ENCODE results near the gene EHBP1L1. TPM values are rescaled to one million over a fixed set of nuclear protein-coding genes. Genes with fewer than 3 reads are reported as not detected.
"Not testable (repeated sequence)": the region's sequence is repeated elsewhere in the genome, so short reads cannot be mapped to it uniquely, and the experiment has no call there.

The EHBP1L1 gene
- polyA plus RNA-seq, 3 donors: 29.6 to 507 (median 42.6) TPM

- TF ChIP-seq CTCF (IDR thresholded peaks at IDR 0.05): no peak
- Mint-ChIP-seq H3K36me3 (peaks cover 27 to 58% of the 10 kb centered on the region in 2 donors), H3K9me3 (no peaks in the 10 kb centered on the region), H3K27ac (peak within 1 kb of the TSS; percentile 86 to 92 (median 91)), H3K4me3 (peak within 1 kb of the TSS; percentile 94 to 95), H3K4me1 (peaks cover 50% of the 10 kb centered on the region), H3K27me3 (ENCODE audit: low read depth in 3 of 3) (peaks cover 0 to 1% (median 0%) of the 10 kb centered on the region in 3 donors)
- intact Hi-C loops (cut with micrococcal nuclease): loop anchor here (1.0 kb wide), 2 partner anchors 13 to 14 kb away; no protein-coding TSS in a partner anchor
- peaks cover 61% of the 10 kb centered on the region for H4K20me1 ChIP-seq (ENCODE audit: insufficient read depth, low read length)
- DNase-seq: peak; percentile 52 to 88 (median 65)
- peaks cover 40 to 49% of the 10 kb centered on the region in 2 donors for H3K36me3 ChIP-seq (replicated peaks in 1 of 2; ENCODE audit: control insufficient read depth in 1 of 2, insufficient read depth in 2 of 2, low read length in 2 of 2)
- H3K9ac ChIP-seq (ENCODE audit: insufficient read depth, low read length, poor library complexity, severe bottlenecking): peak within 1 kb of the TSS; percentile 77
- H3K27ac ChIP-seq (ENCODE audit: low read depth in 1 of 2, low read length in 2 of 2): peak within 1 kb of the TSS; percentile 77 to 79
- H2AFZ ChIP-seq (ENCODE audit: insufficient read depth, low read depth, low read length, poor library complexity, severe bottlenecking): peak within 1 kb of the TSS; percentile 63
- peak within 1 kb of the TSS; percentile 100 for H3K4me2 ChIP-seq (replicated peaks; ENCODE audit: extremely low read depth, low read length, poor library complexity, severe bottlenecking)
- H3K9me3 ChIP-seq (replicated peaks in 1 of 2; ENCODE audit: control insufficient read depth in 1 of 2, insufficient read depth in 1 of 2, low read length in 2 of 2): no peaks in the 10 kb centered on the region
- no peaks in the 10 kb centered on the region for H3K27me3 ChIP-seq (ENCODE audit: control insufficient read depth in 2 of 2, insufficient read depth in 2 of 2, low read length in 2 of 2)
- peaks cover 44 to 59% of the 10 kb centered on the region in 2 donors for H3K4me1 ChIP-seq (ENCODE audit: control insufficient read depth in 1 of 2, insufficient read depth in 2 of 2, low read length in 2 of 2)
- peaks cover 50% of the 10 kb centered on the region for H3K79me2 ChIP-seq (ENCODE audit: insufficient read depth, low read length)
- 8% methylated on average over 31 of the region's 46 CpGs for WGBS (ENCODE audit: insufficient coverage)
- H3K4me3 ChIP-seq (replicated peaks in 1 of 3; ENCODE audit: low read depth in 2 of 3, low read length in 3 of 3): peak within 1 kb of the TSS; percentile 72 to 99 (median 72)
These were observed 62.1 kb downstream of the EHBP1L1 start, which contains the start of gene SIPA1 for GRCh38 chr11:65637794-65638419. Gene SIPA1, plus strand, starts transcription at chr11:65638101. Its CDS starts 2,821 bp downstream, at chr11:65640922.

- WGBS (ENCODE audit: insufficient coverage): 88% methylated on average over 5 of the region's 9 CpGs
- not testable (repeated sequence) for H3K9ac ChIP-seq (ENCODE audit: insufficient read depth, low read length, poor library complexity, severe bottlenecking)
These were observed 63.4 kb downstream of the EHBP1L1 start for GRCh38 chr11:65639228-65639597.

More at GRCh38 chr11:65639228-65639597, 63.4 kb downstream of the EHBP1L1 start:
- peaks cover 65% of the 10 kb centered on the region for H4K20me1 ChIP-seq (ENCODE audit: insufficient read depth, low read length)
- Mint-ChIP-seq H3K27ac (peak overlapping the region in 6 of 7 donors; percentile 81 to 94 (median 90)), H3K36me3 (peaks cover 37 to 58% of the 10 kb centered on the region in 2 donors), H3K4me3 (peak overlapping the region; percentile 94 to 95), H3K4me1 (peaks cover 56% of the 10 kb centered on the region)
- peak overlapping the region; percentile 79 to 93 for H3K27ac ChIP-seq (ENCODE audit: low read depth in 1 of 2, low read length in 2 of 2)
- peak overlapping the region in 2 of 3 experiments; percentile 72 to 99 for H3K4me3 ChIP-seq (replicated peaks in 1 of 3; ENCODE audit: low read depth in 2 of 3, low read length in 3 of 3)
- H3K9me3 ChIP-seq (replicated peaks in 1 of 2; ENCODE audit: control insufficient read depth in 1 of 2, insufficient read depth in 1 of 2, low read length in 2 of 2); DNase-seq; H2AFZ ChIP-seq (ENCODE audit: insufficient read depth, low read depth, low read length, poor library complexity, severe bottlenecking); intact Hi-C loops (cut with micrococcal nuclease); H3K9me3 Mint-ChIP-seq; H3K27me3 ChIP-seq (ENCODE audit: control insufficient read depth in 2 of 2, insufficient read depth in 2 of 2, low read length in 2 of 2); H3K27me3 Mint-ChIP-seq (ENCODE audit: low read depth in 3 of 3): not testable (repeated sequence)
- peaks cover 46 to 49% of the 10 kb centered on the region in 2 donors for H3K36me3 ChIP-seq (replicated peaks in 1 of 2; ENCODE audit: control insufficient read depth in 1 of 2, insufficient read depth in 2 of 2, low read length in 2 of 2)
- H3K4me2 ChIP-seq (replicated peaks; ENCODE audit: extremely low read depth, low read length, poor library complexity, severe bottlenecking): peak overlapping the region; percentile 100
- peaks cover 44 to 72% of the 10 kb centered on the region in 2 donors for H3K4me1 ChIP-seq (ENCODE audit: control insufficient read depth in 1 of 2, insufficient read depth in 2 of 2, low read length in 2 of 2)
- H3K79me2 ChIP-seq (ENCODE audit: insufficient read depth, low read length): peaks cover 63% of the 10 kb centered on the region
